HG02884 (cell line): ENCODE results near the gene ATP6V1A.

Source experiments
- ATAC-seq: cut with Tn5 transposase; IDR thresholded peaks from one replicate; pipeline ENCODE4 v1.9.1; 2021; ENCODE audit warnings: mild to moderate bottlenecking, moderate library complexity; ENCODE audit not compliant: unreplicated experiment

Gene ATP6V1A

GRCh38 chr3:113746548-113747282, at the start of gene ATP6V1A:
Gene ATP6V1A (plus strand): TSS chr3:113747035. CDS start chr3:113778754, 31,719 bp downstream.
- peak; percentile 31 for ATAC-seq

GRCh38 chr3:113697500-113698090, 49.2 kb upstream of the ATP6V1A start:
- ATAC-seq = no peak

- ATAC-seq = no peak
Observed at GRCh38 chr3:113698213-113698742, 48.6 kb upstream of the ATP6V1A start.

DNA sequence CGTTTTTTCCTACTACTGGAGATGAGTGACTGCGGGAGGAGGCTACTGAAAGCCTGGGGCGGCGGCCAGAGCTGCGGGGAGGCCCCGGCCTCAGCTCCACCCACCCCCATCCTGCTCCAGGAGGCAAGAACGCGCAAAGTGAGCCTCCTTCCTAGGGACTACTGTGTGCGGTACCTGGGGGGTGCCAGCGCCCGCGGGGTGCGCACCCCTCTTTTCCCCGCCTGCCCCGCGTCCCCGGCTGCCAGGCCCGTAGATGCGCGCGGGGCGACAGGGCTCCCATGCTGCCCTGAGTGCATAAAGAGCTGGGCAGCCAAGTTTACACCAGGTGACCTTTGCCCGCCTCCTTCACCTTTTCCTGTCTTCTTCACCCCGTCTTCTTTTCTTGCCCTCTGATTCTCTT, 47.9 kb upstream of the ATP6V1A start:
- ATAC-seq = no peak

- no peak for ATAC-seq
Observed at GRCh38 chr3:113707835-113708234, 39.0 kb upstream of the ATP6V1A start.

DNA sequence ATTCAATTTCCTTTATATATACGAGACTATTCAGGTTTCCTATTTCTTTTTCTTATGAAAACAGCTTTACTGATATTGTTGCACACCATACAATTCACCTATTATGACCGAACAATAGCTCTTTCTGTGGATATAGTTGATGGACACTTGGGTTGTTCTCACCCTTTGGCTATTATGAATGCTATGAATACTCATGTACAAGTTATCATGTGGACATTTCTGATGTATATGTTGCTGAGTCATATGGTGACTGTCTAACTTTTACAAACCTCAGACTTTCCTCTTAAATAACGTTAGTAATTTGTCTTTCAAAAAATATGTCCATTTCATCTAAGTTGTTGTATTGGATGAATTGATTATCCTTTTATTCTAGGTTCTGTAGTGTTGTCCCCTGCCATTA, 34.7 kb upstream of the ATP6V1A start:
- ATAC-seq = no peak

DNA sequence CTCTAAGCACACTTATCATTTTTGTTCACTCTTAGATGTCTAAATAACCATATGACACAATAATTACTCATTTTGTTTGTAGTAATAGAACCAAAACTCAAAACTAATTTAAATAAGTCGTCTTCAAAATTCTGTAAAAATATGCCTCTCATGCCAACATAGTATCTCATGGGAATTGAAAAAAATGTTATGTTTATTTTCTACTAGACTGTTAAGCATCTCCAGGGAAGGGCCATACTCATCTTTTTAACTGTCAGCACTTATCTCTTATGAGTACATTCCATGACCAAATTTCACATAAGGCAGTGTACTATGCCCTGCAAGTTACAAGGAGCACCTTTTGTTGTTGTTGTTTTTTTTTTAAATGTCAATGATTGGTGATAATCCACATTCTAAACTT, 32.1 kb upstream of the ATP6V1A start:
- no peak for ATAC-seq

GRCh38 chr3:113717308-113717707, 29.5 kb upstream of the ATP6V1A start:
- no peak for ATAC-seq

DNA sequence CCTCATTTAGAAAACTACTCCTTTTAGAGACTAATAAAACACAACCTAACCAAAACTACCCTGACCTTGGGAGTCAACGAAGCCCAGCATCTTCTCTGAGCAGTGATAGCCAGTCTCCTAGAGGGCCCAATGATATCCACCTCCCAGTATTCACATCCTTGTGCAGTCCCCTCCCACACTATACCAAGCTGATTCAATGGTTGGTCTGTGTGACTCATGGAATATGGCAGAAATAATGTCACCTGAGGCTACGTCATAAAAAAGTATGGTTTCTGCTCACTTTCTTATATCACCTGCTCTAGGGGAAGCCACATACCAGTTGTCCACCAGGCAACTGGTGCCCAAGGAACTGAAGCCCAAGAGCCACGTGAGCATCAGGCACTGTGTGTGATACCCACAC, 29.0 kb upstream of the ATP6V1A start:
- ATAC-seq = no peak

- ATAC-seq = no peak
Observed at GRCh38 chr3:113719294-113719693, 27.5 kb upstream of the ATP6V1A start.

DNA sequence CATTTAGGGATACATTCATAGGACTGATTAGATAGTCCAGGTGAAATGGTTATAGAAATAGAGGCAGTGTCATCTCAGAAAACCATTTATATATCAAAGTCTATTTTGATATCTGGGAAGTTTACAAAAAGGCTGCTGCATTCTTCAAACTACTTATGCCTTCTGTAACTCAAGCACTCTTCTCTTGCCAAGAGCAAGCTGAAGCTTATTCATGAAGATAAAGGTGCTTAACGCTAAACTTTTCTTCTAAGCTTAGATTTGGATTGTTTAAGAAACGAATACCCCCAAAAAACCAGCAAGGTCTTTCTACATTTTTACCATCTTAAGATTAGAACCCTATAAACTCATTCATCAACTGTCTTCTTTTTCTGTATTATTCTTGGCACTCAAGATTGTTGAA, 27.1 kb upstream of the ATP6V1A start:
- no peak for ATAC-seq

DNA sequence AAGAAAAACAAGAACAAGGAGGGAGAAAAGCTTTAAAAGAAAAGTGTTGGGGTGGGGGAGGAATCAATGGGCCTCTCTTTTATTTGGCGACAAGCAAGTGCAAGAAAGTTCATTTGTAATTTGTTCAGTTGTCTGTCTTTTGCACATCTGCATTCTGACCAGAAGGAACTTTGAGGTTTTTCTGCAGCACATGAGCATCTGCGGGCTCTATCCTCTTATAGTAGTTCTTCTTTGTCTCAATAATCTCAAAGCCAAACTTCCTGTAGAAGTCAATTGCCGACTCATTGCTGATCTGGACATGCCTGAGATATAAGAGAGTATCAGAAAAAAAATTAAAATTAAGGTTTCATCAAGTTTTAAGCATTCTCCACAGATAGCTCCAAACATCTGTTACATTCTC, 25.2 kb upstream of the ATP6V1A start:
- ATAC-seq = no peak

DNA sequence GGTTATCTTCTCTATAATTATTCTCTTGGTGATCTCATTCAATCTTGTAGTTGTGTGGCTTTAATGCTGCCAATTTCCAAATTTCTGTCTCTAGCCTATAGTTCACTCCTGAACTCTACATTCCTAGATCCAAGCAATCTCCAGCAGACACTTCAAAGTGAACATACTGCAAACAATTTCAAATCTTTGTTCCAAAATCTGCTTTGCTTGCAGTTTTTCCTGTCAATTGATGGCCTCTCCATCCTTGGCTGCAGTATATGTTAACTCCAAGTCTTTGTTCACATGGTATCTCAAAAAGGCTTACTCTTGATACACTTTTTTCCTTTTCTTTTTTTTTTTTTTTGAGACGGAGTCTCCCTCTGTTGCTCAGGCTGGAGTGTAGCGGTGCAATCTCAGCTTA, 18.2 kb upstream of the ATP6V1A start:
- no peak for ATAC-seq

- no peak for ATAC-seq
Observed at GRCh38 chr3:113730550-113730949, 16.3 kb upstream of the ATP6V1A start.

DNA sequence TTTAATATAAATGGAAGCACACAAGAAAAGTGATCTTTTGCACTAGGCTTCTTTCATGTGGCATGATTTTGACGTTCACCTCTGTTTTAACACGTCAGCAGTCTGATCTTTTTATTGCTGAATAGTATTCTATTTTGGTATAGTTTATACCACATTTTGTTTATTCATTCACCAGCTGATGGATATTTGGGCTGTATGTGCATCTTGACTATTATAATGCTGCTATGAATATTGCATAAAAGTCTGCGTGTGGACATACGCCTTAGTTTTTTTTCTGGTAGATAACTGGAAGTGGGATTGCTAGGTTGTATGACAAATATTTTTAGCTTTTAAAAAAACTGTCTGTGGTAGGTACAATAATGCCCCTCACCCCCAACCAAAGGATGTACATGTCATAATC, 15.1 kb upstream of the ATP6V1A start:
- ATAC-seq = no peak

- ATAC-seq = peak; percentile 69
Observed at GRCh38 chr3:113736548-113737089, 10.2 kb upstream of the ATP6V1A start.

- no peak for ATAC-seq
Observed at GRCh38 chr3:113741086-113741485, 5.7 kb upstream of the ATP6V1A start.

GRCh38 chr3:113741620-113742019, 5.2 kb upstream of the ATP6V1A start:
- no peak for ATAC-seq

- ATAC-seq = no peak
Observed at GRCh38 chr3:113743006-113743630, 3.7 kb upstream of the ATP6V1A start.

- peak; percentile 49 for ATAC-seq
Observed at GRCh38 chr3:113744941-113745755, 1.7 kb upstream of the ATP6V1A start.
